Kidney (tissue), 22 donors: ENCODE measurements around the gene CDCA7L. TPM values are rescaled to one million over a fixed set of nuclear protein-coding genes. Genes with fewer than 3 reads are reported as not detected.

Experiments
- DNase-seq, 5 donors: peaks; one replicate each; pipeline ENCODE4 v3.0.0-alpha.2; 2013 to 2020
- FAIRE-seq: peaks from 2 replicates; lab custom pipeline; 2012; peaks lifted over from hg19 to GRCh38; lab: Jason Lieb, UNC
- H3K27ac ChIP-seq, 2 donors: one replicate each; pipeline ENCODE4 v1.7.0; 2013; ENCODE audit warnings: low read depth in 2 of 2, low read length in 2 of 2, inconsistent platforms in 1 of 2
- H3K27me3 ChIP-seq: one replicate; pipeline ENCODE4 v1.7.1; 2013; ENCODE audit warnings: low read length, inconsistent platforms; ENCODE audit not compliant: control insufficient read depth, insufficient read depth
- H3K36me3 ChIP-seq, 3 donors: one replicate each; pipeline versions ENCODE4 v1.7.0 to v1.7.1; 2013; ENCODE audit warnings: low read length in 3 of 3, control low read depth in 1 of 3, inconsistent platforms in 1 of 3; ENCODE audit not compliant: insufficient read depth in 3 of 3, control insufficient read depth in 2 of 3
- H3K4me1 ChIP-seq, 3 donors: one replicate each; pipeline versions ENCODE4 v1.7.0 to v1.7.1; 2013; ENCODE audit warnings: low read length in 3 of 3, inconsistent platforms in 1 of 3, low read depth in 1 of 3; ENCODE audit not compliant: control insufficient read depth in 2 of 3, insufficient read depth in 2 of 3
- H3K4me3 ChIP-seq, 3 donors: one replicate each; pipeline versions ENCODE4 v1.7.0 to v1.8.1; 2013; ENCODE audit warnings: low read length in 3 of 3, control low read depth in 1 of 3, inconsistent platforms in 1 of 3
- H3K9ac ChIP-seq, 3 donors: one replicate each; pipeline versions ENCODE4 v1.7.0 to v1.7.1; 2013; ENCODE audit warnings: low read length in 3 of 3, control low read depth in 1 of 3, inconsistent platforms in 1 of 3
- H3K9me3 ChIP-seq, 3 donors: one replicate each; pipeline versions ENCODE4 v1.7.0 to v1.7.1; 2013; ENCODE audit warnings: low read length in 3 of 3, control low read depth in 1 of 3, inconsistent platforms in 1 of 3; ENCODE audit not compliant: control insufficient read depth in 2 of 3, insufficient read depth in 1 of 3
- CTCF ChIP-seq: IDR thresholded peaks from 3 replicates; pipeline ENCODE4 v1.5.1; 2012; ENCODE audit warnings: mild to moderate bottlenecking, moderate library complexity, borderline replicate concordance; ENCODE audit not compliant: insufficient read depth; ENCODE audit errors: extremely low read depth
- intact Hi-C: fragments of 100-400 bp; cut with DNase I; formaldehyde crosslinking; loops from one replicate; pipeline ENCODE4 v1.11.1; 2022
- long read RNA-seq, 10 donors: library from polyadenylated mRNA in 1 of 10; unstranded in 1 of 10; transcript quantifications; one replicate each; pipeline ENCODE4 v2.0.0 and lab custom pipeline, GENCODE V29; 2021 to 2026
- polyA plus RNA-seq: library from polyadenylated mRNA; stranded (reverse); fragments of 350-450 nt; fragmentation: Illumina TruSeq; extraction: RNeasy Lipid Tissue Mini Kit (QIAGEN cat#74804); gene quantifications from one replicate; pipeline ENCODE4 v1.2.3, GENCODE V29; 2014; ENCODE audit warnings: low read depth, low replicate concordance; ENCODE audit not compliant: insufficient read depth
- total RNA-seq: library from RNA; stranded (reverse); fragmentation: NEBNext Ultra II Directional; extraction: Animal tissue kit (Norgen Biotek cat#: 25700); gene quantifications from one replicate; pipeline ENCODE4 v1.2.1, GENCODE V29; 2021
- donor health status: control.
- donor health status: control.
- donor health status: control.
- donor health status: control.
- donor health status: control.
- donor health status: DM: yes; HTN: yes; CAD: no.
- donor health status: Normal renal cell carcinoma (clear cell type).

Gene CDCA7L, protein sequence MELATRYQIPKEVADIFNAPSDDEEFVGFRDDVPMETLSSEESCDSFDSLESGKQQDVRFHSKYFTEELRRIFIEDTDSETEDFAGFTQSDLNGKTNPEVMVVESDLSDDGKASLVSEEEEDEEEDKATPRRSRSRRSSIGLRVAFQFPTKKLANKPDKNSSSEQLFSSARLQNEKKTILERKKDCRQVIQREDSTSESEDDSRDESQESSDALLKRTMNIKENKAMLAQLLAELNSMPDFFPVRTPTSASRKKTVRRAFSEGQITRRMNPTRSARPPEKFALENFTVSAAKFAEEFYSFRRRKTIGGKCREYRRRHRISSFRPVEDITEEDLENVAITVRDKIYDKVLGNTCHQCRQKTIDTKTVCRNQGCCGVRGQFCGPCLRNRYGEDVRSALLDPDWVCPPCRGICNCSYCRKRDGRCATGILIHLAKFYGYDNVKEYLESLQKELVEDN
- total RNA-seq (10.1 TPM), polyA plus RNA-seq (2.3 TPM)
- long read RNA-seq, donor 1, partial matches to known transcripts = 0 of 2 reads
- long read RNA-seq, donor 1, other reads (novel, unspliced or antisense) = 0 of 2 reads
- long read RNA-seq, donor 2, partial matches to known transcripts = 0 of 4 reads
- long read RNA-seq, donor 2, other reads (novel, unspliced or antisense) = 0 of 4 reads
- long read RNA-seq, donor 3, partial matches to known transcripts = 0 of 2 reads
- long read RNA-seq, donor 3, other reads (novel, unspliced or antisense) = 0 of 2 reads
- long read RNA-seq, donor 4, partial matches to known transcripts = 0 of 7 reads
- long read RNA-seq, donor 4, other reads (novel, unspliced or antisense) = 5 of 7 reads
- long read RNA-seq, donor 5, partial matches to known transcripts = 0 of 2 reads
- long read RNA-seq, donor 5, other reads (novel, unspliced or antisense) = 0 of 2 reads
- long read RNA-seq, donor 6, partial matches to known transcripts = 0 of 6 reads
- long read RNA-seq, donor 6, other reads (novel, unspliced or antisense) = 0 of 6 reads
- long read RNA-seq, donor 7, transcript CDCA7L-203 (10 exons, 3,066 nt) = major isoform, 10 of 21 reads
- long read RNA-seq, donor 7, partial matches to known transcripts = 2 of 21 reads
- long read RNA-seq, donor 7, other reads (novel, unspliced or antisense) = 6 of 21 reads
- long read RNA-seq, donor 8, partial matches to known transcripts = 0 of 5 reads
- long read RNA-seq, donor 8, other reads (novel, unspliced or antisense) = 0 of 5 reads
- long read RNA-seq, donor 9, partial matches to known transcripts = 0 of 4 reads
- long read RNA-seq, donor 9, other reads (novel, unspliced or antisense) = 0 of 4 reads
- long read RNA-seq, donor 10, partial matches to known transcripts = 0 of 4 reads
- long read RNA-seq, donor 10, other reads (novel, unspliced or antisense) = 0 of 4 reads

- H3K36me3 ChIP-seq = no peaks in the 10 kb centered on the region
- peaks cover 0 to 2% (median 0%) of the 10 kb centered on the region in 3 donors for H3K4me1 ChIP-seq
- FAIRE-seq = no peak
- H3K9ac ChIP-seq = peak within 1 kb of the TSS in 2 of 3 donors; percentile 41 to 61
- peak within 1 kb of the TSS; percentile 52 to 76 (median 71) for H3K4me3 ChIP-seq
- intact Hi-C loops = no loop called here
- H3K27me3 ChIP-seq = no peaks in the 10 kb centered on the region
- H3K27ac ChIP-seq = peak within 1 kb of the TSS in 1 of 2 donors; percentile 46
- no peaks in the 10 kb centered on the region for H3K9me3 ChIP-seq
- TF ChIP-seq CTCF = no peak
- peak; percentile 83 to 92 (median 90) for DNase-seq
Observed at GRCh38 chr7:21945454-21946221, at the start of gene CDCA7L. Gene CDCA7L, minus strand, starts transcription at chr7:21945899. Its CDS starts 95 bp downstream, at chr7:21945804.

GRCh38 chr7:21986096-21986495 lies 40.4 kb upstream of the CDCA7L start:
- Histone ChIP-seq H3K4me1 (no peaks in the 10 kb centered on the region), H3K36me3 (no peaks in the 10 kb centered on the region), H3K9me3 (no peaks in the 10 kb centered on the region), H3K27me3 (no peaks in the 10 kb centered on the region), H3K4me3 (no peak overlapping the region), H3K27ac (no peak overlapping the region), H3K9ac (no peak overlapping the region)
- DNase-seq (peak in 4 of 5 donors; percentile 77 to 94 (median 88)), FAIRE-seq (no peak)
- TF ChIP-seq CTCF = no peak
- intact Hi-C loops = no loop called here

DNA sequence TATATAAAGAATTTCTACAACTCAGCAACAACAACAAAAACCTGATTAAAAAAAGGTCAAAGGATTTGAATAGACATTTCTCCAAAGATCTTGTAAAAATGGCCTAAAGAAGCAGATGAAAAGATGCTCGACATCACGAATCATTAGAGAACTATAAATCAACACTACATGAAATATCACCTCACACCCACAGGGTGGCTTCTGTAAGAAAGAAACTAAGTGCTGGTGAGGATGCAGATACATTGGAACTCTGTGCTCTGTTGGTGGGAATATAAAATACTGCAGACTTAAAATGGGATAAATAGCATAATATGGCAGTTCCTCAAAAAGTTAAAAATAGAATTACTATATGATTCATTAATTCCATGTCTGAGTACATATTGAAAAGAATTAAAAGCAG lies 38.3 kb upstream of the CDCA7L start:
- no peaks in the 10 kb centered on the region for H3K27me3 ChIP-seq
- H3K4me3 ChIP-seq = no peak overlapping the region
- no peak for DNase-seq
- FAIRE-seq = no peak
- no peak overlapping the region for H3K9ac ChIP-seq
- no peaks in the 10 kb centered on the region for H3K9me3 ChIP-seq
- H3K4me1 ChIP-seq = no peaks in the 10 kb centered on the region
- H3K27ac ChIP-seq = no peak overlapping the region
- intact Hi-C loops = no loop called here
- TF ChIP-seq CTCF = no peak
- no peaks in the 10 kb centered on the region for H3K36me3 ChIP-seq
